Measurements from ENCODE around the gene MIAT. TPM values are rescaled to one million over a fixed set of nuclear protein-coding genes. Genes with fewer than 3 reads are reported as not detected.

Gene MIAT
- total and polyA plus RNA-seq, 2 of the 13 experiments (the other 11 are each of a cell fraction or from before 2014, with no cell fraction given), result 0.04 TPM; not detected in 1

DNA sequence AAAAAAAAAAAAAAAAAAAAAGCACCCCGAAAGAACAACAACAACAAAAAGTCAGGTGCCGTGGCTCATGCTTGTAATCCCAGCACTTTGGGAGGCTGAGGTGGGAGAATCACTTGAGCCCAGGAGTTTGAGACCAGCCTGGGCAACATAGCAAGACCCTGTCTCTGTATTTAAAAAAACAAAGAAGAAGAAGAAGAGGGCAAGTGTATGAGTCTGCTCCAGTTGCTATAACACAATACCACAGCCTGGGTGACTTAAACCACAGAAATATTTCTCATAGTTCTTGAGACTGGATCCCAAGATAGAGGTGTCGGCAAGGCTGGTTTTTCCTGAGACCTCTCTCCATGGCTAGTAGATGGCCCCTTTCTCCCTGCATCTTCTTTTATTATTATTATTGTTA is 23.2 kb upstream of the MIAT start:
- Histone ChIP-seq H3K4me2 (ENCODE audit: low read depth, low read length) (no peak overlapping the region), H3K79me2 (ENCODE audit: insufficient read depth, low read length) (no peaks in the 10 kb centered on the region), H4K20me1 (ENCODE audit: insufficient read depth, low read length) (no peaks in the 10 kb centered on the region), H3K27me3 (ENCODE audit: control insufficient read depth in 1 of 2, insufficient read depth in 2 of 2, low read length in 2 of 2) (peaks cover 1 to 22% of the 10 kb centered on the region in 2 experiments; a peak in 2 of 5 replicates), H3K4me1 (ENCODE audit: insufficient read depth, low read length) (no peaks in the 10 kb centered on the region), H3K36me3 (replicated peaks in 1 of 2; ENCODE audit: control insufficient read depth in 1 of 2, insufficient read depth in 2 of 2, low read length in 2 of 2) (no peaks in the 10 kb centered on the region), H3K9ac (ENCODE audit: insufficient read depth, low read depth, low read length) (no peak overlapping the region), H3K27ac (ENCODE audit: extremely low read length, insufficient read depth, low read length) (no peak overlapping the region), H2AFZ (ENCODE audit: low read length) (no peak overlapping the region), H3K4me3 (replicated peaks in 1 of 3; ENCODE audit: insufficient read depth in 1 of 3, low read depth in 2 of 3, low read length in 3 of 3) (no peak overlapping the region), H3K9me3 (ENCODE audit: low read length) (no peaks in the 10 kb centered on the region)
- no peak for FAIRE-seq
- ChIA-PET POLR2A (no interaction called here), CTCF (ENCODE audit: low intra/inter-chr PET ratio, low total read pairs) (no interaction called here)
- BruUV-seq (replicated peaks), result no TSS peak
- TF ChIP-seq YEATS4 (CRISPR knock-in tag; IDR thresholded peaks at IDR 0.05; ENCODE audit: borderline replicate concordance) (no peak), ZNF614 (CRISPR knock-in tag; IDR thresholded peaks at IDR 0.05; ENCODE audit: borderline replicate concordance) (no peak), ZNF12 (CRISPR knock-in tag; IDR thresholded peaks at IDR 0.05) (0 out of 2 replicates have a peak, but pooled peaks have one; percentile 31), GRHL1 (CRISPR knock-in tag; conservative IDR thresholded peaks at IDR 0.05) (no peak)
- ATAC-seq, result no peak
- 48% methylated on average over 3 of the region's 3 CpGs for WGBS (ENCODE audit: low lambda C conversion rate)
- intact Hi-C loops (cut with micrococcal nuclease; ENCODE audit: unreplicated experiment), result no loop called here
- DNase-seq (ENCODE audit: low spot score), result no peak
- in situ Hi-C loops (cut with HindIII; ENCODE audit: extremely low pct_ligation_motif_present, low pct_unique_long_range_greater_than_20kb), result no loop called here

- in situ Hi-C loops (cut with HindIII; ENCODE audit: extremely low pct_ligation_motif_present, low pct_unique_long_range_greater_than_20kb), result no loop called here
- WGBS (ENCODE audit: low lambda C conversion rate), result 8% methylated on average over 2 of the region's 2 CpGs
- H3K9ac ChIP-seq (ENCODE audit: insufficient read depth, low read depth, low read length), result no peak overlapping the region
- H3K36me3 ChIP-seq (replicated peaks in 1 of 2; ENCODE audit: control insufficient read depth in 1 of 2, insufficient read depth in 2 of 2, low read length in 2 of 2), result no peaks in the 10 kb centered on the region
- H3K4me1 ChIP-seq (ENCODE audit: insufficient read depth, low read length), result no peaks in the 10 kb centered on the region
- peaks cover 1 to 21% of the 10 kb centered on the region in 2 experiments; a peak in 1 of 5 replicates for H3K27me3 ChIP-seq (ENCODE audit: control insufficient read depth in 1 of 2, insufficient read depth in 2 of 2, low read length in 2 of 2)
- no peak overlapping the region for H3K4me2 ChIP-seq (ENCODE audit: low read depth, low read length)
- no peak overlapping the region for H2AFZ ChIP-seq (ENCODE audit: low read length)
- no peaks in the 10 kb centered on the region for H3K79me2 ChIP-seq (ENCODE audit: insufficient read depth, low read length)
- no peak overlapping the region for H3K27ac ChIP-seq (ENCODE audit: extremely low read length, insufficient read depth, low read length)
- no peak for ATAC-seq
- H4K20me1 ChIP-seq (ENCODE audit: insufficient read depth, low read length), result no peaks in the 10 kb centered on the region
- H3K9me3 ChIP-seq (ENCODE audit: low read length), result no peaks in the 10 kb centered on the region
- intact Hi-C loops (cut with micrococcal nuclease; ENCODE audit: unreplicated experiment), result no loop called here
- no peak for FAIRE-seq
- ChIA-PET CTCF (ENCODE audit: low intra/inter-chr PET ratio, low total read pairs) (no interaction called here), POLR2A (no interaction called here)
- no peak for DNase-seq (ENCODE audit: low spot score)
- no peak overlapping the region for H3K4me3 ChIP-seq (replicated peaks in 1 of 3; ENCODE audit: insufficient read depth in 1 of 3, low read depth in 2 of 3, low read length in 3 of 3)
- no TSS peak for BruUV-seq (replicated peaks)
- TF ChIP-seq, protein P1, sequence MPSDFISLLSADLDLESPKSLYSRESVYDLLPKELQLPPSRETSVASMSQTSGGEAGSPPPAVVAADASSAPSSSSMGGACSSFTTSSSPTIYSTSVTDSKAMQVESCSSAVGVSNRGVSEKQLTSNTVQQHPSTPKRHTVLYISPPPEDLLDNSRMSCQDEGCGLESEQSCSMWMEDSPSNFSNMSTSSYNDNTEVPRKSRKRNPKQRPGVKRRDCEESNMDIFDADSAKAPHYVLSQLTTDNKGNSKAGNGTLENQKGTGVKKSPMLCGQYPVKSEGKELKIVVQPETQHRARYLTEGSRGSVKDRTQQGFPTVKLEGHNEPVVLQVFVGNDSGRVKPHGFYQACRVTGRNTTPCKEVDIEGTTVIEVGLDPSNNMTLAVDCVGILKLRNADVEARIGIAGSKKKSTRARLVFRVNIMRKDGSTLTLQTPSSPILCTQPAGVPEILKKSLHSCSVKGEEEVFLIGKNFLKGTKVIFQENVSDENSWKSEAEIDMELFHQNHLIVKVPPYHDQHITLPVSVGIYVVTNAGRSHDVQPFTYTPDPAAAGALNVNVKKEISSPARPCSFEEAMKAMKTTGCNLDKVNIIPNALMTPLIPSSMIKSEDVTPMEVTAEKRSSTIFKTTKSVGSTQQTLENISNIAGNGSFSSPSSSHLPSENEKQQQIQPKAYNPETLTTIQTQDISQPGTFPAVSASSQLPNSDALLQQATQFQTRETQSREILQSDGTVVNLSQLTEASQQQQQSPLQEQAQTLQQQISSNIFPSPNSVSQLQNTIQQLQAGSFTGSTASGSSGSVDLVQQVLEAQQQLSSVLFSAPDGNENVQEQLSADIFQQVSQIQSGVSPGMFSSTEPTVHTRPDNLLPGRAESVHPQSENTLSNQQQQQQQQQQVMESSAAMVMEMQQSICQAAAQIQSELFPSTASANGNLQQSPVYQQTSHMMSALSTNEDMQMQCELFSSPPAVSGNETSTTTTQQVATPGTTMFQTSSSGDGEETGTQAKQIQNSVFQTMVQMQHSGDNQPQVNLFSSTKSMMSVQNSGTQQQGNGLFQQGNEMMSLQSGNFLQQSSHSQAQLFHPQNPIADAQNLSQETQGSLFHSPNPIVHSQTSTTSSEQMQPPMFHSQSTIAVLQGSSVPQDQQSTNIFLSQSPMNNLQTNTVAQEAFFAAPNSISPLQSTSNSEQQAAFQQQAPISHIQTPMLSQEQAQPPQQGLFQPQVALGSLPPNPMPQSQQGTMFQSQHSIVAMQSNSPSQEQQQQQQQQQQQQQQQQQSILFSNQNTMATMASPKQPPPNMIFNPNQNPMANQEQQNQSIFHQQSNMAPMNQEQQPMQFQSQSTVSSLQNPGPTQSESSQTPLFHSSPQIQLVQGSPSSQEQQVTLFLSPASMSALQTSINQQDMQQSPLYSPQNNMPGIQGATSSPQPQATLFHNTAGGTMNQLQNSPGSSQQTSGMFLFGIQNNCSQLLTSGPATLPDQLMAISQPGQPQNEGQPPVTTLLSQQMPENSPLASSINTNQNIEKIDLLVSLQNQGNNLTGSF (CRISPR knock-in tag; IDR thresholded peaks at IDR 0.05), result no peak
- TF ChIP-seq ZBED4 (CRISPR knock-in tag; IDR thresholded peaks at IDR 0.05; ENCODE audit: borderline replicate concordance), result no peak
- no peak for TF ChIP-seq STAT5B (CRISPR knock-in tag; IDR thresholded peaks at IDR 0.05)
These were observed 22.3 kb upstream of the MIAT start for GRCh38 chr22:26635117-26635516.
